ENCODE measurements around the gene LECT2.
A peak's percentile ranks its signal among the peaks of the same experiment; 100 is the strongest.

The LECT2 gene

DNA sequence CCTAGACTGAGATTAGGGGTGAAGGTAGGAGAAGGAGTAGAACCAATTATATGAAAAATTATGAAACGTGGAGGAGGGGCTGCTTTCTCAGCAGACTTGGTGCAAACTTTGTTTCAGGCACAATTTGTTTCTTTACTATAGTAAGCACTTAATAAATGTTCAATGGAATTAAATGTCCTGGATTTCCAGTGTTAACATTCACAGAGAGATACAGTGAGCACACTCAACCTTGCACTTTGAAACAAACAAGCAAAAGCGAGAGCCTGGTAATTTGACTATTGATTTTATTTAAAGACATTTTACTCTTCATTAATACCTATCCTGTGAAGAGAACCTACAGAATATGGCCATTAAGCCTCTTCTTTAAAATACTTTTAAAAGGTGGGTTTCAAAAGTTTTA lies 933 bp downstream of the LECT2 start:
- no peak for TF ChIP-seq CTCF (IDR thresholded peaks at IDR 0.05; ENCODE audit: insufficient read depth, low read depth, low read length, missing control alignments)
- H3K4me3 ChIP-seq (ENCODE audit: low read length), result no peak overlapping the region
- DNase-seq (ENCODE audit: low read depth), result no peak

DNA sequence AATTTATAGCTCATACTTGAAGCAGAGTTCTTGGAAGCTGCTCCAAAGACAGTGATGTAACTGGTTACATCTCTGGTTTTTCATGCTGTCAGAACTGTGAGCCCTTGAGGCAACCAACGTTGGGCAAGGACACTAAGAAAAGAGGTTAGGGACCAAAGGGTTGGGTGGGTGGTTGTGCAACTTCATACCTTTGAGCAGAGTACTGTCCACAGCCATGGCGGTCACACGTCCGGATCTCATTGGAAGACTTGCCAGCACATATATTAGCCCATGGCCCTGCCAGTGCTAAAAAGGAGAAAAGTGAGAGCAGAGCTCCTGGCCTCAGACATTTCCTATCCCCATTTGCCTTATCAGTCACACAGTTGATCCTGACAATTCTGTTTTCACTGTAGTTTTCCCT lies 2.1 kb downstream of the LECT2 start:
- no peak overlapping the region for H3K4me3 ChIP-seq (ENCODE audit: low read length)
- DNase-seq (ENCODE audit: low read depth), result no peak
- no peak for TF ChIP-seq CTCF (IDR thresholded peaks at IDR 0.05; ENCODE audit: insufficient read depth, low read depth, low read length, missing control alignments)

- TF ChIP-seq CTCF (IDR thresholded peaks at IDR 0.05; ENCODE audit: insufficient read depth, low read depth, low read length, missing control alignments), result no peak
- no peak overlapping the region for H3K4me3 ChIP-seq (ENCODE audit: low read length)
- no peak for DNase-seq (ENCODE audit: low read depth)
Observed at GRCh38 chr5:135951807-135952206, 3.0 kb downstream of the LECT2 start.

DNA sequence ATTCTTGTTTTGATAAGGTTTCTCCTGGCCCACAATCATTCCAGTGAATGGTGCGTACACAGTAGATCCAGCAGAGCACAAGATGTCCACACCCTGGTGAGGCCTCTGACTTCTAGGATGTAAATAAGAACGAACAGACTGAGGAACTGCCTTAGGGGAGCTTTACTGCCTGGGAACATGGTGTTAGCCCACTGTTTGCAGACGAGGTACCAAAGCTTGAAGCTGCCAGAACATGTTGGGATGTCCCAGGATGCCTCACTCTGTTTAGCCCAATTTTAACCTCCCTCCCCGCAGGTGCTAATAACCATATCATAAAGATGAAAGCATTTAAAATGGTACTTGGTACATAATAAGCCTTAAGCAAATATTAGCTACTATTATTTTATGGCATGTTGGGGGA lies 3.5 kb downstream of the LECT2 start:
- no peak for TF ChIP-seq CTCF (IDR thresholded peaks at IDR 0.05; ENCODE audit: insufficient read depth, low read depth, low read length, missing control alignments)
- DNase-seq (ENCODE audit: low read depth), result no peak

GRCh38 chr5:135950611-135951010 lies 4.2 kb downstream of the LECT2 start:
- DNase-seq (ENCODE audit: low read depth), result no peak
- no peak overlapping the region for H3K4me3 ChIP-seq (ENCODE audit: low read length)
- TF ChIP-seq CTCF (IDR thresholded peaks at IDR 0.05; ENCODE audit: insufficient read depth, low read depth, low read length, missing control alignments), result no peak

More for the DNA sequence above, 3.5 kb downstream of the LECT2 start:
- no peak overlapping the region for H3K4me3 ChIP-seq (ENCODE audit: low read length)

DNA sequence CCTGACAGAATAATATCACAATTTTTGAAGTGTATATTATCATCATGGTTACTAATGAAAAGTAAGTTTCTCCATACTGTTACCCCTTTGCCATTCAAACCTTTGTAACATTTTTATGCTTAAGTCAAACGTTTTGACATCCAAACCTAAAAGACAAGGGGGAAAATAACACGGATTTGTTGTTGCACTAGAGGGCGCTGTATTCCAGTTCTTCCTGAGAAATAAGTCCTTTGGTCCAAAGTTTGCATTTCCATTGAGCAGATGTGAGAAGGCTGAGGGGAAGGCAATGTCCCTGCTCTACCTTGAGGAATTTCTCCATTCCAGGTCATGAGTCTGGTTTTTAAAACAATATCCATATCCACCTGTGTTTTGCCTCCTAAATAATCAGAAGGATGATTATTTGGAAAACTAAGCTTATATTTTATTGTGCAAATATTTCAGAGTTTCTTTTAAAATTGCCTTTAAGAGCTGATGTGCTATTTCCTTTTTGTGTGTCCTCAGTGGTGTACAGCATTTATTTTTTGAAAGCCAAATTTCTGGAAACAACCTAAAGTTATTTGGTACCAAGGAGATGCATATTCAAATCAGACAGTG lies 9.7 kb downstream of the LECT2 start:
- peak; percentile 86 for DNase-seq (ENCODE audit: low read depth)
- H3K4me3 ChIP-seq (ENCODE audit: low read length), result no peak overlapping the region
- peak; percentile 74 for TF ChIP-seq CTCF (IDR thresholded peaks at IDR 0.05; ENCODE audit: insufficient read depth, low read depth, low read length, missing control alignments)

DNA sequence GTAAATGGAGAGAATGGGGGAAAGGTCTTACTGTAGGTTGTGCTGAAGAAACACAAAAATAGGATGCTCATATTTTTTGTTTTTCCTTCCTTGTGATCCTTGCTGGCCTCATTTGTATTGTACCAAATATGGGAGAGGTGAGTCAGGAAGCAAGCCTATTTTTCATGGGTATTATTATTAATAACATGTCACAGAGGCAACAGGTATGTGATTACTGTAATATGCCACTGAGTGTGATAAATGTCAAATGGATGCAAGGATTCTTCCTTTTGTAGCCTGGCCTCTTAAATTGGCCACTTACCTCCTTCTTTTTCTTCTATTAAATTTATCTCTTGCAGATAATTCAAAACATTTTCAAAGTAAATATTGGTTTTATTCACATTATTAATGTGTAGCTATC lies 10.2 kb downstream of the LECT2 start:
- TF ChIP-seq CTCF (IDR thresholded peaks at IDR 0.05; ENCODE audit: insufficient read depth, low read depth, low read length, missing control alignments), result no peak
- H3K4me3 ChIP-seq (ENCODE audit: low read length), result no peak overlapping the region
- DNase-seq (ENCODE audit: low read depth), result no peak

Measured in epithelial cell of esophagus (primary cell).